Spinal cord (tissue), 10 donors: Measurements from ENCODE around the gene LRPAP1. TPM values are rescaled to one million over a fixed set of nuclear protein-coding genes. Genes with fewer than 3 reads are reported as not detected.
A peak's percentile ranks its signal among the peaks of the same experiment; 100 is the strongest.
"Not testable (repeated sequence)": the region's sequence is repeated elsewhere in the genome, so short reads cannot be mapped to it uniquely, and the experiment has no call there.

ENCODE experiments used
- DNase-seq, 6 donors: peaks; one replicate each; pipeline versions ENCODE4 v3.0.0 to v3.0.0-alpha.2; 2013 to 2015; ENCODE audit warnings: low spot score in 6 of 6, low read depth in 4 of 6
- H3K27ac ChIP-seq: one replicate; pipeline ENCODE4 v1.5.1; 2013; ENCODE audit warnings: low read depth, low read length, control low read depth
- H3K27me3 ChIP-seq: one replicate; pipeline ENCODE4 v1.6.1; 2013; ENCODE audit warnings: low read length; ENCODE audit not compliant: control insufficient read depth, insufficient read depth
- H3K36me3 ChIP-seq: one replicate; pipeline ENCODE4 v1.6.1; 2013; ENCODE audit warnings: low read length; ENCODE audit not compliant: control insufficient read depth, insufficient read depth
- H3K4me1 ChIP-seq: one replicate; pipeline ENCODE4 v1.6.1; 2013; ENCODE audit warnings: low read length; ENCODE audit not compliant: control insufficient read depth, insufficient read depth
- H3K4me3 ChIP-seq: one replicate; pipeline ENCODE4 v1.5.1; 2013; ENCODE audit warnings: low read depth, low read length, control low read depth
- H3K9me3 ChIP-seq: one replicate; pipeline ENCODE4 v1.6.1; 2013; ENCODE audit warnings: low read length; ENCODE audit not compliant: control insufficient read depth, insufficient read depth
- WGBS: methylation state at CpG from one replicate; pipeline ENCODE4 v1.1.5; 2013; ENCODE audit warnings: missing lambda C conversion rate; ENCODE audit not compliant: insufficient coverage; 5-methylcytosine and 5-hydroxymethylcytosine counted together
- polyA plus RNA-seq, 2 donors: library from polyadenylated mRNA; unstranded; fragments of 120-200 nt; gene quantifications; one replicate each; pipeline ENCODE4 v1.2.1, GENCODE V29; 2013; ENCODE audit not compliant: insufficient read length in 2 of 2
- total RNA-seq, 2 donors: library from RNA; depleted of rRNA in 1 of 2; stranded (reverse); fragments of 120-200 nt in 1 of 2; fragments of >200 nt in 1 of 2; gene quantifications; one replicate each; pipeline versions ENCODE4 v1.2.3 to v1.2.4, GENCODE V29; 2013 to 2014
- donor health status: healthy.

The LRPAP1 gene
- total and polyA plus RNA-seq, 4 donors, result 47.1 to 201 (median 139) TPM

DNA sequence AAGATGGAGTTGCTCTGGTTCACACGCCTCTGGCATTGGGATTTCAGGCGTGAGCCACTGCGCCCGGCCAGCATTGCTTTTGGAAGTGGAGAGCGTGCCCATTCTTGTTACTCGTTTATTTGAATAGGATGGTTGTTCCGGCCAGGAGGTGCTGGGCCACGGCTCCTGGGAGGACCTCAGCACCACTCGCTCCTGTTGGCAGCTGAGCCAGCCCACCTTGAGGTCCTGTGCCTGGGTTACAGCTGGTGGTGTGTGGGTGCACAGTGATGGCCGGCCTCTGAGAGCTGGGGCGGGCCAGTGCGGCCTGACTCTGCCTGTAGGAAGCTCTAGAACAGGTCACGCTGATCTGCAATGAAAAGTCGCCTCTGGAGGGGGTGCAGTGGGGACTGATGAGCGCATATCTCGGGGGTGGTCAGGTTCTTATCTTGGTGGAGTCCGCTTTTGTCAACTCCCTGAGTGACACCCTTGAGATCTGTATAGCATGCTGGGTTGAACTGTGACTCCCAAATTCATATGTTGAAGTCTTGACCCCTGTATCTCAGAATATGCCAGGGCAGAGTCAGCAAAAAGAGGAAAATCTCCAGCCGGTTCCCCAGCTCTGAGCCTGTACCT is 23.3 kb upstream of the LRPAP1 start:
- WGBS, result 88% methylated on average over 16 of the region's 18 CpGs
- not testable (repeated sequence) for H3K36me3 ChIP-seq, H3K27ac ChIP-seq, H3K4me1 ChIP-seq, H3K27me3 ChIP-seq, H3K9me3 ChIP-seq, DNase-seq, H3K4me3 ChIP-seq

DNA sequence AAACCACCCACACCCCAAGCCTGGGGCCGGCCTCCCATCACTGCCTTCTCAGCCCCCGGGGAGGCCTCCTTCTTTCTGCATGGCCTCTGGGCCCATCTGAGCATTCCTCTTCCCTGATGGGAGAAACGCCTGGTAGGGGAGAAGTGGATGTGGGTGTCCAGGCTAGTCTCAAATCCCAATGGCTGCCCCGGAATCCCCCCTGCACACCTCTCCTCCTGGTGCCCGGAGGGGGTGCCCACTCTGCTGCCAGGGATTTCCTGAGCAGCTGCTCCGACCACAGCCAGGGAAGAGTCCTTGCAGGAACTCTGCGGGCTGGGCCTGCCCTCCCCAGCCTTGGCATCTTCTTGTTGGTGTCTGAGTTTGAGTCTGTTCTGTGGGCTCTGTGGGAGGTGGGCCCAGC is 19.1 kb upstream of the LRPAP1 start:
- H3K9me3 ChIP-seq, H3K27ac ChIP-seq, H3K4me3 ChIP-seq, H3K36me3 ChIP-seq, DNase-seq, H3K4me1 ChIP-seq, H3K27me3 ChIP-seq: not testable (repeated sequence)
- WGBS, result no CpG with 5 or more reads among the region's 7 CpGs

DNA sequence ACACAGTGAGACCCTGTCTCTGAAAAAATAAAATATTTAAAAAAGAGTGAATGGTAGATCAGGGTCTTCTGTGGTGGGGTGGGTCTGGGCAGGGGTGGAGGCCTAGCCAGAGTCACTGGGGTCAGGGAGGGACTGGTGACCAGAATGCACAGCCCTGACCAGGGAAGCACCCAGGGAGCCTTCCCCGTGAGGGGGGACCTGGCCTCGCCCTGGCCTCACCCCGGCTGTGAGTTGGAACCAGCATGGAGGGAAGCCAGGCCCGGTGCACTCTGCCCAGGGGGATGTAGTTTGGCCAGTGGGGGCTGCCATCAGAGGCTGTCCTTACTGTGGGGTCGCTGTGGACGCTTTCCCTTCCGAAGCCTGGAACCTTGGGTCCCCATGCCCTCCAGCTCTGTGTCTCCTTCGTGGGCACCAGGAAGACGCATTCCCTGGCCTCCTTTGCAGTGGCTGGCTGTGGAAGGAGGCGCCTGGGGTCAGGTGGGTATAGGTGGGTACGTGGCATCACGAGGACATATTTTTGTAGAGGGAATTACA is 18.6 kb upstream of the LRPAP1 start:
- DNase-seq, result not testable (repeated sequence)

GRCh38 chr4:3550041-3550440 is 17.8 kb upstream of the LRPAP1 start:
- not testable (repeated sequence) for H3K36me3 ChIP-seq, DNase-seq, H3K27me3 ChIP-seq, H3K4me3 ChIP-seq, H3K4me1 ChIP-seq, H3K9me3 ChIP-seq, H3K27ac ChIP-seq
- WGBS, result no CpG with 5 or more reads among the region's 6 CpGs

More for the DNA sequence above, 18.6 kb upstream of the LRPAP1 start:
- not testable (repeated sequence) for H3K4me3 ChIP-seq, H3K9me3 ChIP-seq, H3K4me1 ChIP-seq, H3K27me3 ChIP-seq, H3K36me3 ChIP-seq, H3K27ac ChIP-seq
- 95% methylated on average over 7 of the region's 12 CpGs for WGBS

DNA sequence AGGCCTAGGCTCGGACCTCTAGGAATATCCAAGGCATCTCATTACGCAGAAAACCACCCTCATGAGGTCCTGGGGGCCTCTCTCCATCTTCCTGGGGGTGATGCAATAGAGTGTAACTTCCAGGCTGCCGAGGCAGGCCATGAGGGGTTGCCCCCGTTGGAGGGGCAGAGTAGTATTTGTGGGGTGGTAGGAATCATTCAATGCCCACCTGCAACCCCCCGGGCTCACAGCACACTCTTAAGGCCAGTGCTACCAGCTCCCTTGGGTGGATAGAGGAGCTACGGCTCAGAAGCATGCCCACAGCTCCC is 17.4 kb upstream of the LRPAP1 start:
- not testable (repeated sequence) for H3K27me3 ChIP-seq, H3K9me3 ChIP-seq, H3K4me1 ChIP-seq, H3K27ac ChIP-seq, H3K36me3 ChIP-seq, H3K4me3 ChIP-seq, DNase-seq
- WGBS, result no CpG with 5 or more reads among the region's 6 CpGs

DNA sequence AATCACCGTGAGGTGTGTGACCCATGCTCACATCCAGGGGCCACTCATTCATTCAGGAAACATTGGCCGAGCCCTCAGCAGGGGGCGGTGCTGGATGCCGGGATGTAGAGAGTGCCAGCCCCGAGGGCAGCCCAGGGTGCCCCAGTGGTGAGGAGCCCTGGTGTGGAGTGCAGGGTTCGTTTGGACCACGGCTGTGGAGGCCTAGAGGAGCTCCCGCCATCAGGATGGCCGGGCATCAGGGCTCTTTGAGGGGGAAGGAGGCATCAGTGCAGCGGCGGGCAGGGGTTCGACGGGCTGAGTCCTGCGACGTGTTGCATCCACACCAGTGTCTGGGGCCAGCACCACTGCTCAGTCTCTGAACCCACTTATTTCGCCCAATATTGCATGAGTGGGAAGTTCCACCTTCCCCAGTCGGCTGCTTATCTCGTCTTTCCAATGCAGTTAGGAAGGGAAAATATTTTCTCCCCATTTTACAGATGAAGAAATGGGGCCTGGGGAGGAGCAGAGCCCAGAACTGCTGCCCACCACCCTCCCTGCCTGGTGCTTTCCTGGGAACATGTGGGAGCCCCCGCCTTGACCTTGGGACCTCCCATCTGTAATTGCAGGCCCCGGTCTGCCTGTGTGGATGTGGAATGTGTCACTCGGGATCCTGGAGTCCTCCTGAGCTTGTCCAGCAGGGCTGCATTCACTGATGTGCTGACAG is 16.9 kb upstream of the LRPAP1 start:
- DNase-seq, H3K27me3 ChIP-seq, H3K4me1 ChIP-seq, H3K9me3 ChIP-seq, H3K27ac ChIP-seq, H3K4me3 ChIP-seq, H3K36me3 ChIP-seq: not testable (repeated sequence)
- 74% methylated on average over 6 of the region's 21 CpGs for WGBS

DNA sequence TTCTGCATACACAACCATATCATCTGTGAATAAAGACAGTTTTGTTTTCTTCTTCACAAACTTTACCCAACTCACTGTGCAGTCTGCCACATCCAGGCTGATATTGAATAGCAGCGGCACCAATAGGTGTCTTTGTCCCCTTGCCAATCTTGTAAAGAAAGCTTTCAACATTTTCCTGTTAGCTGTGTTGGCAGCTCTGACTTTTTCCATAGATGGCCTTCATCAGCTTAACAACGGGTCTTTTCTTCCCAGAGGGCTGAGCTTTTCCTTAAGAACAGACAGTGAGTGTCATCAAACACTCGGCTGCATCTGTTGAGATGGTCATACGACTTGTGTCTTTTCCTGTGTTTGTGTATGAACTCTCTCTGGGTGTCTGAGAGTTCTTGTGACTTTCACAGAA is 14.5 kb upstream of the LRPAP1 start:
- peak in 2 of 6 donors; percentile 66 to 69 for DNase-seq

GRCh38 chr4:3545351-3545750 is 13.1 kb upstream of the LRPAP1 start:
- 89% methylated on average over 3 of the region's 8 CpGs for WGBS
- DNase-seq, H3K27ac ChIP-seq, H3K27me3 ChIP-seq, H3K9me3 ChIP-seq, H3K36me3 ChIP-seq, H3K4me3 ChIP-seq, H3K4me1 ChIP-seq: not testable (repeated sequence)

More for the DNA sequence above, 14.5 kb upstream of the LRPAP1 start:
- WGBS, result 20% methylated on average over 2 of the region's 4 CpGs
- H3K27me3 ChIP-seq, H3K27ac ChIP-seq, H3K4me1 ChIP-seq, H3K4me3 ChIP-seq, H3K9me3 ChIP-seq, H3K36me3 ChIP-seq: not testable (repeated sequence)

GRCh38 chr4:3544259-3545025 is 12.2 kb upstream of the LRPAP1 start:
- H3K36me3 ChIP-seq, H3K4me3 ChIP-seq: not testable (repeated sequence)

More at GRCh38 chr4:3544259-3545025, 12.2 kb upstream of the LRPAP1 start:
- H3K4me1 ChIP-seq, H3K27ac ChIP-seq, DNase-seq, H3K9me3 ChIP-seq, H3K27me3 ChIP-seq: not testable (repeated sequence)
- 78% methylated on average over 15 of the region's 22 CpGs for WGBS
